Right lobe of liver (tissue), 6 donors: ENCODE results near the gene UCP2. TPM values are rescaled to one million over a fixed set of nuclear protein-coding genes. Genes with fewer than 3 reads are reported as not detected.
A peak's percentile ranks its signal among the peaks of the same experiment; 100 is the strongest.

Source experiments
- ATAC-seq, 4 donors: fragments of 200-7000 bp; cut with Tn5 transposase; one replicate each; pipeline ENCODE4 v1.9.1; 2020; ENCODE audit warnings: mild to moderate bottlenecking in 4 of 4, moderate library complexity in 4 of 4
- DNase-seq, 3 donors: peaks; one replicate each; pipeline ENCODE4 v3.0.0-alpha.2; 2020
- H3K27ac ChIP-seq, 3 donors: fragments of 200-600 bp; one replicate each; pipeline ENCODE4 v1.8.0; 2022
- H3K27me3 ChIP-seq, 2 donors: fragments of 200-600 bp; one replicate each; pipeline ENCODE4 v1.8.0; 2022
- H3K36me3 ChIP-seq, 4 donors: fragments of 200-600 bp; sonication (generic) in 1 of 4; one replicate each; pipeline versions ENCODE4 v1.5.1 to v1.8.0; 2017 to 2022; ENCODE audit warnings: control low read depth in 1 of 4
- H3K4me1 ChIP-seq, 4 donors: fragments of 200-600 bp; sonication (generic) in 1 of 4; one replicate each; pipeline versions ENCODE4 v1.5.1 to v1.8.0; 2017 to 2022; ENCODE audit warnings: control low read depth in 1 of 4
- H3K4me3 ChIP-seq, 3 donors: fragments of 200-600 bp; one replicate each; pipeline ENCODE4 v1.8.0; 2022
- H3K9me3 ChIP-seq, 4 donors: fragments of 200-600 bp; sonication (generic) in 1 of 4; one replicate each; pipeline versions ENCODE4 v1.5.1 to v1.8.0; 2017 to 2022; ENCODE audit warnings: control low read depth in 1 of 4
- CTCF ChIP-seq, 4 donors: fragments of 200-600 bp in 3 of 4; fragments of 450-650 bp in 1 of 4; IDR thresholded peaks; one replicate each; pipeline versions ENCODE4 v1.5.1 to v1.8.0; 2016 to 2022; ENCODE audit warnings: antibody characterized with exemption in 4 of 4, mild to moderate bottlenecking in 2 of 4
- POLR2A ChIP-seq: fragments of 450-650 bp; IDR thresholded peaks from one replicate; pipeline ENCODE4 v1.6.1; 2017; ENCODE audit warnings: antibody characterized with exemption, mild to moderate bottlenecking
- WGBS: methylation state at CpG from one replicate; pipeline ENCODE4 v1.1.6; 2018; ENCODE audit warnings: low coverage, low lambda C conversion rate; ENCODE audit not compliant: insufficient coverage; ENCODE audit errors: missing lambda C conversion rate; 5-methylcytosine and 5-hydroxymethylcytosine counted together
- intact Hi-C, 2 donors: fragments of 100-400 bp; cut with DNase I; formaldehyde crosslinking; loops; one replicate each; pipeline versions ENCODE4 v1.11.2 to v1.14.1; 2022
- total RNA-seq, 6 experiments: library from RNA; depleted of rRNA in 2 of 6; stranded (reverse); fragments of >200 nt in 2 of 6; fragmentation: NEBNext Ultra II Directional in 3 of 6; extraction: Animal tissue kit (Norgen Biotek cat#: 25700) in 3 of 6; gene quantifications; one replicate each; pipeline versions ENCODE4 v1.1.0 to v1.2.4, GENCODE V29; 2016 to 2023
- donor health status: DM: no; HTN: yes; CAD: no.
- donor health status: DM: no; HTN: no; CAD: no.
- donor health status: DM: no; HTN: no; CAD: no.
- donor health status: DM: no; HTN: yes; CAD: no.
- donor health status: DM: no; HTN: yes; CAD: no.

Gene UCP2
- total RNA-seq, 6 experiments from 2014 or later = 5.2 to 41.3 (median 8.7) TPM

- H3K4me1 ChIP-seq = peaks cover 0 to 27% (median 14%) of the 10 kb centered on the region in 4 donors
- no peak for DNase-seq
Observed at GRCh38 chr11:74020539-74020938, 37.9 kb upstream of the UCP2 start.

DNA sequence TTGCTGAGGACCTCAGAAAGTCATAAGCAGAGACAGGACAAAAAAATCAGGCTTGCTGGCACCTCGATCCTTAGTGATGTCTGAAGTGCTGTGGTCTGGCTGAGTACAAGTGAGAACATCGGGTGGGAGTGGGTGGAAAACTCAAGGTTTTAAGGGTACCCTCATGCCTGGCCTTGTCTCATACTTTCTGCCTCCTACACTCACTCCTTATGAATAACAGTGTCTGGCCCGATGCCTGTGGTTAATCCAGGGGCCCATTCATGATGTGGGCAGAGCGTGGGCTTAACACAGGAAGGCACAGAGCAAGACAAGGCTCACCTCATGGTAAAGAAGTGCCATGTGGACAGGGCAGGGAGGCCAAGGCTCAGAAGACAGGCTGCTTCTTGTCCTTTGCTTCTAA is 37.2 kb upstream of the UCP2 start:
- ATAC-seq (no peak), DNase-seq (no peak)
- Histone ChIP-seq H3K9me3 (no peaks in the 10 kb centered on the region), H3K27me3 (no peaks in the 10 kb centered on the region), H3K4me1 (peaks cover 0 to 27% (median 14%) of the 10 kb centered on the region in 4 donors), H3K27ac (peak overlapping the region; percentile 77 to 94 (median 80)), H3K4me3 (no peak overlapping the region), H3K36me3 (no peaks in the 10 kb centered on the region)
- 57% methylated on average over 1 of the region's 4 CpGs for WGBS
- TF ChIP-seq POLR2A (no peak), CTCF (IDR thresholded peaks at IDR 0.05) (no peak)
- intact Hi-C loops = no loop called here

More at GRCh38 chr11:74020539-74020938, 37.9 kb upstream of the UCP2 start:
- H3K36me3 ChIP-seq = no peaks in the 10 kb centered on the region
- intact Hi-C loops = no loop called here
- H3K27me3 ChIP-seq = no peaks in the 10 kb centered on the region
- WGBS = 54% methylated on average over 4 of the region's 4 CpGs
- H3K4me3 ChIP-seq = no peak overlapping the region
- H3K9me3 ChIP-seq = no peaks in the 10 kb centered on the region
- peak overlapping the region in 1 of 3 donors; percentile 80 for H3K27ac ChIP-seq
- TF ChIP-seq POLR2A (no peak), CTCF (IDR thresholded peaks at IDR 0.05) (no peak)
- ATAC-seq = no peak

DNA sequence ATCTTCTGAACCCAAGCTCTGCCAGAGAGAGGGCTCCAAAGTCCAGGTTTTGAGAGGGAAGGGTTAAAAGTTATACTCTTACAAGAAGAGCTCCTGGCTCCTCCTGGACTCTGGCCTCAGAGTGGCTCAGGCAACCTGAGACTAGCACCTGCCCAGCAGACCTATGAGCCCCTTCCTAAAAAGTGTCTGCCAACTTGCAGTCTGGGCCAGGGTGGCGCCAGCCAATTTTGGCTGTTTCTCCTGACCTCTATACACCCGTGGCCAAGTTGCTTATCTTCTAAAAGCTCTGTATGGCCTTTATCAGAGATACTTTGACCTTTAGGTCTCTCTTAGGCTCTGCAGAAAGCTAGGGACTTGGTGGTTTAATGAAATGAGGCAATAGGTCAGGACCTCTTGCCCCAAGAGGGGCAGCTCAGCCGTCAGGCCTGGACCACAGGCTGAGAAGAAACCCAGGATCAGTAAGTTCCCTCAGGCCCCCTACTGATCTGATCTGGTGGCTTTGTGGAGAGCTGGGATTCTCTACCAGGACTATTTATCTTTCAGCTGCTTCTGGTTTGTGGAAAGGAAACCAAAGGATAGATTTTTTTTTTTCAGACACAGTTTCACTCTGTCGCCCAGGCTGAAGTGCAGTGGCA is 36.6 kb upstream of the UCP2 start:
- ATAC-seq (peak; percentile 57 to 76 (median 66)), DNase-seq (peak; percentile 37 to 84 (median 67))
- Histone ChIP-seq H3K4me3 (no peak overlapping the region), H3K9me3 (no peaks in the 10 kb centered on the region), H3K36me3 (no peaks in the 10 kb centered on the region), H3K4me1 (peaks cover 0 to 27% (median 14%) of the 10 kb centered on the region in 4 donors), H3K27me3 (no peaks in the 10 kb centered on the region), H3K27ac (peak overlapping the region; percentile 77 to 94 (median 80))
- TF ChIP-seq CTCF (IDR thresholded peaks at IDR 0.05) (no peak), POLR2A (no peak)
- WGBS = 8% methylated on average over 4 of the region's 4 CpGs
- intact Hi-C loops = no loop called here

GRCh38 chr11:74018331-74019005 is 35.8 kb upstream of the UCP2 start:
- TF ChIP-seq POLR2A (no peak), CTCF (IDR thresholded peaks at IDR 0.05) (no peak)
- DNase-seq = peak; percentile 93 to 98 (median 96)
- Histone ChIP-seq H3K4me1 (peaks cover 0 to 27% (median 14%) of the 10 kb centered on the region in 4 donors), H3K27me3 (no peaks in the 10 kb centered on the region), H3K36me3 (no peaks in the 10 kb centered on the region), H3K9me3 (no peaks in the 10 kb centered on the region), H3K27ac (peak overlapping the region; percentile 77 to 94 (median 80)), H3K4me3 (no peak overlapping the region)
- intact Hi-C loops = no loop called here
- 23% methylated on average over 4 of the region's 9 CpGs for WGBS
- ATAC-seq = peak; percentile 90 to 93 (median 92)
